Fibroblast of gingiva (primary cell): ENCODE measurements around the gene PPP4R4.
"Not testable (repeated sequence)": the region's sequence is repeated elsewhere in the genome, so short reads cannot be mapped to it uniquely, and the experiment has no call there.

Experiments
- DNase-seq: peaks from one replicate; pipeline ENCODE4 v3.0.0-alpha.2; 2011; ENCODE audit warnings: low read depth

The PPP4R4 gene

DNA sequence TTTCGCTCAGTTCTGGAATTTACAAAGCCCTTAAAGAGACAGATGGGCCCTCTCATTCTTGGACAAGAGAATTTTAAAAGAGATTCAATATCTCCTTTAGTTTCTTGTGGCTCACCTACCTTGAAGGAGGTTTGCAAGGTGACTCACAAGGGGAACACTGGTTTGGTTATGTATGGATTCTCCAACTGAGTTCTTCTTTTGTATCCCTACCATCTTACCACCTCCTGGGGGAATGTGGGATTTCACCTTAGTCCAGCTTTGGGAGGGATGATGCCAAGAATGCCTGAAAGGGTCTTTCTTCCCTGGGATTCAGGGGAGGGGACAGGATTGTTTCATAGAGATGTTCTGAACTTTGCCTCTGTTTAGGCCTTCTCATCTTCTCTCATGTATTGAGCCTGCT is 3.7 kb downstream of the PPP4R4 start:
- no peak for DNase-seq

DNA sequence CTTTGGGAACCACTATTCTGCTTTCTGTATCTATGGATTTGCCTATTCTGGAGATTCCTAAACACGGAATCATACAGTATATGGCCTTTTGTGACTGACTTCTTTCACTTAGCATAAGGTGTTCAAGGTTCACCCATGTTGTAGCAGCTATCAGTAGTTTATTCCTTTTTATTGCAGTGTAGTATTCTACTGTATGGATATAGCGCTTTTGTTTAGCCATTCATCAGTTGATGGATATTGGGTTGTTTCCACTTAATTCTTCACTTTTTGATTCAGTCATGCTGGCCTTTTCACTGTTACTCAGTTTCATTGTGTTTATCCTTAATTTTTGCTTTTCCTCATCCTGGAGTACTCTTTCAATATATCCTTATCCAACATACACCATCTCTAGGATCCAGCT is 5.1 kb downstream of the PPP4R4 start:
- DNase-seq: no peak

DNA sequence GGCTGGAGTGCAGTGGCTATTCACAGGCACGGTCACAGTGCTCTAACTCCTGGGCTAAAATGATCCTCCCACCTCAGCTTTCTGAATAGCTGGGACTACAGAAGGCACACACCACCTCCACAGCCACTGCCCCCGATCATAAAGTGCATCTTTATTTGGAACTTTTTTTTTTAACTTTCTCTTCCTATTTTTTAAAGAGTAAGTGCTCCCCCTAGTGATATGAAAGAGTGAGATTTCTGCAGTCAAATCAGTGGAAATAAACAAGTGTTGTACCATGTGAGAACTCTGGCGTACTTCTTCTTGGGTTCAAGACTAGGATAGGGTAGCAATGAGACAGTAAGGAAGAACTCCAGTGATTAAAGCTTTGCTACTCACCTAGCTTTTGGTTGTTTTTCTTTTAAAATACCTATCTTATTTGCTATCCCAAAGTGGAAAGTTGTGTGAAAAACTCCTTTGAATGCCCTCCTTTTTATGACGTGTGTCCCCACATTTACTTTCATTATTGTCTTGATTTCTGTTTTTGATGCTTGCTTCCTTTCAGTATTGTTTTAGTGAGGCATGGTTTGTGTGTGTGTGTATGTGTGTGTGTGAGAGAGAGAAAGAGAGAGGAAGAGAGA is 6.6 kb downstream of the PPP4R4 start:
- DNase-seq: peak; percentile 32

DNA sequence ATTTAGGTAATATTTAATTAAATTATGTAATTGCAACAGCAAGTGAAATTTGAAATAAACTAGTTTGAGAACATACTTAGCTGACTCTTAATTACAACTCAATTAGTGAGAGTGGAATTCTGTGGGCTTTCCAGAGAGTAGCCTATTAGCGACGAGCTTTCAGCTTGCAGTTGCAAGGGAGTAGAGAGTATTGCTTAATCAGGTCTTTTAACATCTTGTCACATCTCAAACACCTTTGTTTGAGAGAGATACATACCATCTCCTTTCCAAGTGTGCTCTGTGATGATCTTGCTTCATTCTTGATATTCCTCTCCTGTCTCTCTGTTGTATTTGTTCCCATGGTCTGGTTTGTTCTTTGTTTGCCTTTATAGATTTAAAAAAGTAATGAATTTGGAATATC is 7.7 kb downstream of the PPP4R4 start:
- no peak for DNase-seq

DNA sequence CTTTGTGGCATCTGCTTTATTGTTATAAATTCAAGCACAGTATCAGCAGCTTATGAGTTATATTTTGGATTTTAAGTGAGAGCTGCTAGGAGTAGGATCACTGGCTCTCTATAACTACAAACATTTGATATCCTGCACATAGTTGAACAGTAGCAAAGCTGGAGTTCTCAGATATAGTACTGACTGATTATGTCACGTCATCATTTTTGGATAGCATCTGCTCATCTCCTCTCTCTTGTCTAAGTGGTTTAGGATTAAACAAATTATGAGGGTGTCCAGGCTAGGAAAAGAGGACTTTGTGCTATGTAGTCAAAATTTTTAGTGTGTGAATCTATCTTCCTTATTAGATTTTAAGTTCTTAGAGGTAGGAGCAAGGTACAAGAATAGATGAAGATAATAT is 18.4 kb downstream of the PPP4R4 start:
- no peak for DNase-seq

DNA sequence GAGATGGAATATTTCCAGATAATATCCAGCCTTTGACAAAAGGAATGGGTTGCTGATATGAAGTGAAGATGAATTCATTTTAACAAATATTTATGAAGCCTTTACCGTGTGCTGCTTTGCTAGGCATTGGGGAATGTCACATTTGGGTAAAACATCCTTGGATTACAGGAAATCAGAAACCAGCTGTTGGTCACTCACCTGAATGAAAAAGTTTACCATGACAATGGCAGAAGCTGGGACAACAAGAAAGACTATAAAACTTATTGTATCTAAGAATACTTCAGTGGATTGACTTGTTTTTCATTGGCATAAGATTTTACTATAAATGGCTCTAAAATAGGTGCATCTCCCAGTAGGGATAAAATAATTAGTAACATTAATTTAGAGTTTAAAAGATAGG is 19.7 kb downstream of the PPP4R4 start:
- DNase-seq: no peak

DNA sequence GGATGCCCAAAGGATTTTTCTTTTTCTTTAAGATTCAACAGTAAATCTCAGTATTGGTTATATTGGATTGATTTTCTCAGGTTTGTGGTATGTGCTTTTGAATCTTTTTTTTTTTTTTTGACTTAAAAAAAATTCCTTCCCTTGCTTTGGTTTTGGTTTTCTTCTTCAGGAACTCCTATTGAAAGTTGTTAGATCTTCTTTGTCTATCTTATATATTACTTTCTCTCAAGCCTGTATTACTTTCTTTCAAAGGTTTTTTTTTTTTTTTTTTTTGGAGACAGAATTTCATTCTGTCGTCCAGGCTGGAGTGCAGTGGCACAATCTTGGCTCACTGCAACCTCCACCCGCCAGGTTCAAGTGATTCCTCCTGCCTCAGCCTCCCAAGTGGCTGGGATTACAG is 21.9 kb downstream of the PPP4R4 start:
- no peak for DNase-seq

DNA sequence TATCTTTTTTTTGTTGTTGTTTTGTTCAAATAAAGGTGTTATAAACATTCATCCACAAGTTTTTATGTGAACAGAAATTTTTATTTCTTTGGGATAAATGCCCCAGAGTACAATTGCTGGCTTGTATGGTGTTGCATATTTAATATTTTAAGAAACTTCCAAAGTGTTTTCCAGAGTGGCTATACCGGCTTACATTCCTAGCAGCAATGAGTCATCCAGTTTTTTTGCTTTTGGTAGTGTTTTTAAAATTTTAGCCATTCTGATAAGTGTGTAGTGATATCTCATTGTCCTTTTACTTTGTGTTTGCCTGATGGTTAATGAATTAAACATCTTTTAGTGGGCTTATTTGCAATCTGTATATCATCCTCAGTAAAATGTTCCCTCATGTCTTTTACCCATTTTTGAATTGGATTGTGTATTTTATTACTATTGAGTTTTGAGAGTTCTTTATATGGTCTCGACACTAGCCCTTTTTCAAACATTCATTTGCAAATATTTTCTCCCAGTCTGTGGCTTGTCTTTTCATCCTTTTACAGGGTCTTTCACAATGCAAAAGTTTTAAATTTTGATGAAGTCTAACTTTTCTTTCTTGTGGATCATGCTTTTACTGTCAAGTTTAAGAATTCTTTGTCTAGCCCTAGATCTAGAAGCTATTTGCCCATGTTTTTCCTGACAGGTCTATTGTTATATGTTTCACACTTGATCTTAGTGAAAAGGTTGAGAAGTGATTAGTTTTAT is 29.5 kb downstream of the PPP4R4 start:
- no peak for DNase-seq

DNA sequence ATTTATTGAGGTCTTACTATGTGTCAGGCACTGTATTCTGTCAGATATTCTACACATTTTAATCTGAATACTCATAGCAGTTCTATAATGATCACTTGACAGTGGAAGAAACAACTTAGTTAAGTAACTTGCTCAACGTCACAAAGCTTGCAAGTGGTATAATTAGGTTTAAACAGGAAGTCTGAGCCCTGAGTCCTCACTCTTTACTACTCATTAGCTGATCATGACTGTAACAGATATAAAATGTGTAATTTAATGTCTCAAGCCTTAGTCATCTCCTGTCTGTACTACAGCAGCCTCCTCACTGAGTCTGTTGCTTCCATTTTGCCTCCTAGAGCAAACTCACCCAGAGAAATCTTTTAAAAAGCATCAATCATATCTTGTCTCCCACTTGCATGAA is 38.9 kb downstream of the PPP4R4 start:
- DNase-seq: peak; percentile 10

DNA sequence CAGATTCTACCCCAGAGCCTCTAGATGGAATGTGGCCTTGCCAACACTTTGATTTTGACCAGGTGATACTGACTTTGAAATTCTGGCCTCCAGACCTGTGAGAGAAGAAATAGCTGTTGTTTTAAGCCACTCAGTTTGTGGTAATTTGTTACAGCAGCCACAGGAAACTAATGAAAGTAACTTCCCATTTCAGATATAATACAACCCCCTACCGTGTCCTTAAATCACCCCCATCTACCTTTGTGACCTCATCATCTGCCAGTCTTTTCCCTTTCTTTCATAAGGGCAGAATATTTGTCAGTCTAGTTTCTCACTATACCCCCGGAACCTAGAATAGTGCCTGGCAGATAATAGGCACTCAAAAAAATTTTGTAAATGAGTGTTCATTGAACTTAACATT is 39.6 kb downstream of the PPP4R4 start:
- DNase-seq: no peak

DNA sequence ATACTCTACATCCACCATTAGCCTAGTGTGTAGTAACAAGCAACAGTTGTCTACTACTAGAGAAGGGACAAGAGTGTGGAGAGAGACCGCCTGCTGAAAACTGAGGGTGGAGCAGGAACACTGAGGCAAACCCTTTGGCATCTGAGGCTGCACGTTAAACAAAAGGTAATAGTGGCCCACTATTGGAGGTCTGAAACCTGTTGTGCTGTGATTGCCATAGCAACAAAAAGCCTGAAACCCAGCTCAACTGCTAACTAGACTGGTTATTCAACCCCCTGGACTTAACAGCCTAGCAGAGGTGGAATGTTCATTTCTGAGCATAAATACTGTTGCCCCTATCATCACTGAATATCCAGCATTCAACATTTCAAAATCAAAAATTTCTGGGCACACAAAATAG is 43.0 kb downstream of the PPP4R4 start:
- DNase-seq: no peak

DNA sequence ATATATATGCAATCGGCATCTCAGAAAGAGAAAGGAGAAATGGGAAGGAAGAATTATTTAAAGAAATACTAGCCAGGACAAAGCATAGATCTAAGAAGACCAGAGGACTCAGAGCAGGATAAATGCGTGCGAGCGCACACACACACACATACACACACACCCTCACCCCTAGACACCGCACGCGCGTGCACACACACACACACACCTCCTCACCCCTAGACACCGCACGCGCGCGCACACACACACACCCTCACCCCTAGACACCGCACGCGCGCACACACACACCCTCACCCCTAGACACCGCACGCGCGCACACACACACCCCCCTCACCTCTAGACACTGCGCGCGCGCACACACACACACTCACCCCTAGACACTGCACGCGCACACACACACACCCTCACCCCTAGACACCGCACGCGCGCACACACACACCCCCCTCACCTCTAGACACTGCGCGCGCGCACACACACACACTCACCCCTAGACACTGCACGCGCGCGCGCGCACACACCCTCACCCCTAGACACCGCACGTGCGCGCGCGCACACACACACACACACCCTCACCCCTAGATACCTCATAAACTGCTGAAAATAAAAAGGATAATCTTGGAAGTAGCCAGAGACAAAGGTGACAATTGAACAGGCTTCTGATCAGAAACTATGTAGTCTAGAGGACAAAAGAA is 44.2 kb downstream of the PPP4R4 start:
- DNase-seq: not testable (repeated sequence)

DNA sequence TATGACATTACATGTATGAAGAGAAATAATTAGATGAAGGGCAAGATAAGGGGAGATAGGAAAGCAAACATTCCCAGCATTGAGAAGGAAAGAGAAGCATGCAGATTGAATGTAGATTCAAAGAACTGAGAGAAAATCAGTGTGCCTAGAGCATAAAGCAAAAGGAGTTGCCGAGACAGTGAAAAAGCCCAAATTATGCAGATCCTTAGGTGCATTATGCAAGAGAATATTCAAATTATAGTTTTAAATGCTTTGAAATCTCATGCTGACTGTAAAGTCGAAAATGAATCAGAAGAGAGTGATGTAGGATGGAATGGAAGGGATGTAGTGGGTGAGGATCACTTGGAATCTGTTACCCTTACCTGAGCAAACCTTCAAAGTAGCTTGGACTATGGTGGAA is 49.9 kb downstream of the PPP4R4 start:
- no peak for DNase-seq

DNA sequence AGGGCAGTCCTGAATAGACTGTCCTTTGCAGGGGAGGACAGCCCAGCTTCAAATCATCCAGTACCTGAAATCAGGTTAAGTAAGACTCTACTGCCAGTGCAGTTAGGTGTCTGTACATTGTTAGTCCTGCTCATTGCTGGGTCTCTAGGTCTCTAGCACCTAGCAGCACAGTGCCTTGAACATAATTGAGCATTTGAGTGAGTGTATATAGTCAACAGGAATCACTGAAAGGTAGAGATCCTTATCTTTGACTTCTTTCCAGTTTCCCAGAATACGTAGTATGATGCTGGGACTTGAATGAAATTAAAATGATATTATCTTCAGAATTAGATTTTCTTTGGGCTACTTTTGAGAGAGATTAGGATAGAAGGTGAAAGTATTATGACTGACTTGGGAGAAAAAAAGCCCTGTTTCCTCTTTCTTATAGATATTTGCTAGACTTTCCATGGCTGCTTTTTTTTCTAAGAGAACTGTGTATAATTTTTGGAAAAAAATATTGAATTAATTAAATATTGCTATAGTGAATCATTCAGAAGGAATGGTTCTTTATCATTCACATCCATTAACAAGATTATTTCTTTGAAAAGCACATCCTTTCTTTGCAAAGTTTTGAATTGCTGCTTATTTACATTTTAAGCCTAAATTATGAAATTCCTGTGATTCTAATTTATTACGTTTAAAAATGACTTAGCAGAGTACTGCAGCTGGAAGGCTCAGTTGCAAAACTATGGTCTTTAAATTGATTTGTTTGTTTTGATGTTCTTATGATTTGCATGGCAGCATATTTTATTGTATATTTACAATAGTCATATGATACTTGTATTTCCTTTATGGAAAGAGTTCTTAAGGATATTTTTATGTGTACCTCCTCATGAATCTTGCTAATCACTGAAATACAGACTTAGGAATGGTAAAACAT is 51.6 kb downstream of the PPP4R4 start:
- DNase-seq: peak; percentile 84

DNA sequence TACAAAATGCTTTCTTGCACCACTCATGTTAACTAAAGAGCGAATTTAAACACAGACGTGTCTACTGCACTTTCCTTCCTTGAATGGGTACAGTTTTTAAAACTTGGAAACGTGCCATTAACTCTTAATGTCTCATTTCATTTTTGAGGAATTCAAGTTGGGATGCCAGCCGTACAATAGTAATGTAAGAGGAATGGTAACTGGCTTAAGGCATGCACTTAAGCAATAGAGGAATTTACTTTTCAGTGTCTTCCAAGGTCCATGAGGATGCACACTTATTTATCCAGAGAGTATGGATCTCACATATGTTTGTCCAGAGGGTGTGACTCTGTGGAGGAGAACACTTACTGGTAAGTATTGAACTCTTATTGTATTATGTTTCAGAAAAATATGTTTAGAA is 52.9 kb downstream of the PPP4R4 start:
- DNase-seq: peak; percentile 89

DNA sequence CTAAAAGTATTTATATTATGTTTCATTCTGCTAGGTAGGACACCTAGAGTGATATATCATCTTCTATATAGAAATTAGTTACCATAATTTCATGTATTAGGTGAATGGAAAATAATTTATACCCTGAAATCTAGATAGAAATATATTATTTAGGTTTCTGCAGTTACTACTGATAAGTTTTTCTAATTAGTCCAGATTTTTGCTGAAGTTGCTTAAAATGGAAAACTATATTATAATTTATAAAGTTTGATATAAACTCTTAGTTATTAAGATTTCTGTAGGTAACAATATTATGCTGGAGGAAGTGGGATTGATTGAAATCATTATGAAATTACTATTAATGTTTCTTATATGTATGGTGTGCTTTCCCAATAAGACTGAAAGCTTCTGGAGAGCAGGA is 62.9 kb downstream of the PPP4R4 start:
- DNase-seq: no peak

DNA sequence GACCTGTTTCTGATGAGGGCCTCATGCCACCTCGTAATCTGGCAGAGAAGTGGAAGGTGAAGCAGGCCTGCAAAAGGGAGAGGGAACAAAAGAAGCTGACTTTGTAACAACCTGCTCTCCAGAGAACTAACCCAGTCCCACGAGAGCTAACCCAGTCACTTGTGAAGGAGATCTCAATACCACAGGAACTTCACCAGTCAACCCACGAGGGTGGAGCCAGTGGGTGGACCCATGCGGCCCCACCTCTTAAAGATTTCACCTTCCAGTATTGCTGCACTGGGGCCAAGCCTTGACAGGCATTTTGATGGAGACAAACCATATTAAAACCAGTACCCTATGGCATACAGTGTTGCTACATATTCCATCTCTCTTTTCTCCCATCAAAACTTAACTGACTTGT is 63.9 kb downstream of the PPP4R4 start:
- no peak for DNase-seq

DNA sequence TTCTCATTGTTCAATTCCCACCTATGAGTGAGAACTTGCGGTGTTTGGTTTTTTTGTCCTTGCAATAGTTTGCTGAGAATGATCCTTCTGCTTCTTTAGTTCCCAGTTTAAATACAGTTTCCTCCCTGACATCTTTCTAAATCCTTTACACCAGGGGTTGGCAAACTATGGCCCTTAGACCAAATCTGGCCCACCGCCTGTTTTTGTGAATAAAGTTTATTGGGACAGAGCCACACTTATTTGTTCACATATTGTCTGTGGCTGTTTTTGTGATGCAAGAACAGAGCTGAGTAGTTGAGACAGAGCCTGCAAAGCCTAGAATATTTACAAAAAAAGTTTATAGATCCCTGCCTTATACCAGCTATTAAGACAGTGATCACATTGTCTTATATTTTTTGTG is 65.3 kb downstream of the PPP4R4 start:
- peak; percentile 65 for DNase-seq

DNA sequence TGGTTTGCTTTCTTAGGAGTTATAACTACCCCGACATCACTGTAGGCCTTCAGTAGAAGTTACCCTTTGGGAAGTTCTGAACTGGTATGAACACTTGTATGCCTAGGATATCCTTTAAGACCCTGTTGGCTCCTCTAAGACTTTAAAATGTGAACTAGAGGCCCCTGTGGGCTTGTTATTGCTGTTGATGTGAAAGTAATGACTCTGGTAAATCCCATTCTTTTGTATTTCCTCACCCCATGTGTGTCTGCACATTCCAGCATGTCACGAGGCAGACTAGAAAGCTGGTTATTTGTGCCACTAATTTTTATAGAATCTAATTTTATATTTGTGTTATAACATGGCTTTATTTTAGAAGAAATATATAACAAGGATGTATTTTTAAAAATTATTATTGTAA is 70.1 kb downstream of the PPP4R4 start:
- DNase-seq: no peak

DNA sequence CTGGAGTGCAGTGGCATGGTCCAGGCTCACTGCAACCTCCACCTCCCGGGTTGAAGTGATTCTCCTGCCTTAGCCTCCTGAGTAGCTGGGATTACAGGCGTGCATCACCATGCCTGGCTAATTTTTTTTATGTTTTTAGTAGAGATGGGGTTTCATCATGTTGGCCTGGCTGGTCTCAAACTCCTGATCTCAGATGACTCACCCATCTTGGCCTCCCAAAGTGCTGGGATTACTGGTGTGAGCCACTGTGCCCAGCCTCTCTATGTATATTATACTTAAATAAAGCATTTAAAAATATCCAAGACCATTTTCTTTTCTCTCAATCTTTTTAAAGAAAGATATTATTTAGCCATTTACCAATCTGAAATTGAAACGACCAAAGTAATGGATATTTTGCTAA is 90.1 kb downstream of the PPP4R4 start:
- DNase-seq: not testable (repeated sequence)

DNA sequence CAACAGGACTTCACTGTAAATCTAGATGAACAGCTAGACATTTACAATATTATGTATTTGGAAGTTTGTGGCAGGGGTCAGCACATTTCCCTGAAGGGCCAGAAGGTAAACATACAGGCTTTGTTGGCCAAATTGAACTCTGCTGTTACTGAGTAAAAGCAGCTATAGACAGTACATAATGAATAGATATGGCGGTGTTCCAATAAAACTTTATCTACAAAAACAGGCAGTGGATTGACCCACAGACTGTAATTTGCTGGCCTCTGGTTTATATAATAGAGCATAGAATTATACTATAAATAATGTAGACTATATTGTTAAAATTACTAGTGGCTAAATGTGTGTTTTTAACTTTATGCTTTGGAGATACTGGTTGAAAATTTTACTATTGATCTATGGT is 93.2 kb downstream of the PPP4R4 start:
- DNase-seq: no peak

DNA sequence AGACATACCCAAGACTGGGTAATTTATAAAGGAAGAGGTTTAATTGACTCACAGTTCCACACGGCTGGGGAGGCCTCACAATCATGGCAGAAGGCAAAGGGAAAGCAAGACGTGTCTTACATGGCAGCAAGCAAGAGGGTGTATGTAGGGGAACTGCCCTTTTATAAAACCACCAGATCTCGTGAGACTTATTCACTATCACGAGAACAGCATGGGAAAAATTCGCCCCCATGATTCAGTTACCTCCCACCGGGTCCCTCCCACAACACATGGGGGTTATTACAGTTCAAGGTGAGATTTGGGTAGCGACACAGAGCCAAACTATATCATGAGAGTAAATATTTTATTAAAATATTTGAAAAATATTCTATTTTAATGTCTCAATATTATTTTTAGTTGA is 94.5 kb downstream of the PPP4R4 start:
- not testable (repeated sequence) for DNase-seq
